WTC11 (cell line): ENCODE measurements around the gene ANKRD27. TPM values are rescaled to one million over a fixed set of nuclear protein-coding genes. Genes with fewer than 3 reads are reported as not detected.

Source experiments
- ATAC-seq: fragments of 200-7000 bp; cut with Tn5 transposase; 2 replicates; pipeline ENCODE4 v1.10.0; 2021; ENCODE audit warnings: mild to moderate bottlenecking, moderate library complexity
- CTCF ChIA-PET: fragments of 300-600 bp; sonication (Branson Sonifier 250); formaldehyde crosslinking; loops from one replicate; lab custom pipeline; 2021; ENCODE audit warnings: antibody characterized with exemption; lab: Charles Lee
- POLR2A ChIA-PET: fragments of 350-600 bp; sonication (Branson Sonifier 250); formaldehyde crosslinking; loops from one replicate; lab custom pipeline; 2021; ENCODE audit warnings: antibody characterized with exemption; lab: Charles Lee
- DNase-seq: peaks from one replicate; pipeline ENCODE4 v3.0.0; 2021; ENCODE audit warnings: low spot score
- H3K27ac Mint-ChIP-seq: 2 replicates; pipeline ENCODE4 v1.8.0; 2021; ENCODE audit warnings: mixed read lengths
- H3K27me3 Mint-ChIP-seq: 2 replicates; pipeline ENCODE4 v1.8.0; 2021; ENCODE audit warnings: low read depth, mild to moderate bottlenecking, moderate library complexity, mixed read lengths
- H3K36me3 Mint-ChIP-seq: 2 replicates; pipeline ENCODE4 v1.8.0; 2021; ENCODE audit warnings: mixed read lengths
- H3K4me1 Mint-ChIP-seq: 2 replicates; pipeline ENCODE4 v1.8.0; 2022; ENCODE audit warnings: mixed read lengths
- H3K4me3 Mint-ChIP-seq: 2 replicates; pipeline ENCODE4 v1.8.0; 2021; ENCODE audit warnings: mild to moderate bottlenecking, moderate library complexity, mixed read lengths
- H3K9me3 Mint-ChIP-seq: 2 replicates; pipeline ENCODE4 v1.8.0; 2021; ENCODE audit warnings: mixed read lengths
- ATF3 ChIP-seq: sonication (generic); formaldehyde crosslinking; conservative IDR thresholded peaks from 2 replicates; pipeline ENCODE4 v1.8.1; 2022; ENCODE audit warnings: mild to moderate bottlenecking, missing genetic modification reagents
- CBFB ChIP-seq: sonication (generic); formaldehyde crosslinking; IDR thresholded peaks from 2 replicates; pipeline ENCODE4 v1.8.1; 2022; ENCODE audit warnings: mild to moderate bottlenecking, low read depth, missing genetic modification reagents
- HMGA2 ChIP-seq: fragments of 250-450 bp; sonication (Bioruptor Pico); IDR thresholded peaks from 2 replicates; pipeline ENCODE4 v1.4.0; 2021; ENCODE audit warnings: mild to moderate bottlenecking, moderate library complexity
- JAZF1 ChIP-seq: fragments of 250-450 bp; sonication (Bioruptor Pico); IDR thresholded peaks from 2 replicates; pipeline ENCODE4 v1.9.0; 2021; ENCODE audit warnings: moderate library complexity, mild to moderate bottlenecking, inconsistent platforms
- NFYB ChIP-seq: sonication (generic); formaldehyde crosslinking; conservative IDR thresholded peaks from 2 replicates; pipeline ENCODE4 v1.8.0; 2022; ENCODE audit warnings: low read depth, missing genetic modification reagents
- PRRX2 ChIP-seq: fragments of 250-450 bp; sonication (Bioruptor Pico); IDR thresholded peaks from 2 replicates; pipeline ENCODE4 v1.8.0; 2021; ENCODE audit warnings: mild to moderate bottlenecking
- STAT6 ChIP-seq: sonication (generic); formaldehyde crosslinking; conservative IDR thresholded peaks from 2 replicates; pipeline ENCODE4 v1.8.1; 2023; ENCODE audit warnings: mild to moderate bottlenecking, low read depth, missing genetic modification reagents, moderate library complexity
- USF2 ChIP-seq: sonication (generic); formaldehyde crosslinking; IDR thresholded peaks from 2 replicates; pipeline ENCODE4 v1.8.1; 2023; ENCODE audit warnings: mild to moderate bottlenecking, missing genetic modification reagents, moderate library complexity
- ZNF138 ChIP-seq: sonication (generic); formaldehyde crosslinking; conservative IDR thresholded peaks from 2 replicates; pipeline ENCODE4 v1.8.1; 2022; ENCODE audit warnings: mild to moderate bottlenecking, moderate library complexity, missing genetic modification reagents
- ZNF416 ChIP-seq: fragments of 250-450 bp; sonication (Bioruptor Pico); IDR thresholded peaks from 2 replicates; pipeline ENCODE4 v1.9.0; 2021; ENCODE audit warnings: mild to moderate bottlenecking, inconsistent platforms
- total RNA-seq: library from RNA; stranded (reverse); gene quantifications from 3 replicates; pipeline ENCODE4 v1.2.3, GENCODE V29; 2021
- TF ChIP-seq, protein P1 (sequence below): sonication (generic); formaldehyde crosslinking; IDR thresholded peaks from 2 replicates; pipeline ENCODE4 v1.8.1; 2023; ENCODE audit warnings: mild to moderate bottlenecking, missing genetic modification reagents
- TF ChIP-seq, protein P2 (sequence below): sonication (generic); formaldehyde crosslinking; IDR thresholded peaks from 2 replicates; pipeline ENCODE4 v1.8.0; 2022; ENCODE audit warnings: mild to moderate bottlenecking, missing genetic modification reagents
- TF ChIP-seq, protein P3 (sequence below): sonication (generic); formaldehyde crosslinking; IDR thresholded peaks from 2 replicates; pipeline ENCODE4 v1.8.0; 2022; ENCODE audit warnings: missing genetic modification reagents
- TF ChIP-seq, protein P4 (sequence below): fragments of 250-450 bp; sonication (Bioruptor Pico); IDR thresholded peaks from 2 replicates; pipeline ENCODE4 v1.8.0; 2021; ENCODE audit warnings: mild to moderate bottlenecking
- TF ChIP-seq, protein P5 (sequence below): sonication (generic); formaldehyde crosslinking; IDR thresholded peaks from 2 replicates; pipeline ENCODE4 v1.8.1; 2023; ENCODE audit warnings: mild to moderate bottlenecking, missing genetic modification reagents
- TF ChIP-seq, protein P6 (sequence below): sonication (generic); formaldehyde crosslinking; IDR thresholded peaks from 2 replicates; pipeline ENCODE4 v1.8.0; 2023; ENCODE audit warnings: missing genetic modification reagents, mild to moderate bottlenecking, borderline replicate concordance

Gene ANKRD27
- total RNA-seq, 1 experiment from 2014 or later: 48.6 TPM

GRCh38 chr19:32646556-32646955 lies 28.4 kb downstream of the ANKRD27 start:
- Mint-ChIP-seq H3K9me3 (no peaks in the 10 kb centered on the region), H3K4me3 (no peak overlapping the region), H3K36me3 (peaks cover 60% of the 10 kb centered on the region), H3K27ac (no peak overlapping the region), H3K4me1 (peaks cover 1% of the 10 kb centered on the region), H3K27me3 (no peaks in the 10 kb centered on the region)
- TF ChIP-seq NFYB (no peak), ZNF138 (CRISPR knock-in tag) (no peak), CBFB (no peak), ATF3 (no peak), HMGA2 (CRISPR knock-in tag) (no peak), PRRX2 (CRISPR knock-in tag) (no peak), USF2 (CRISPR knock-in tag) (no peak), STAT6 (CRISPR knock-in tag) (no peak), JAZF1 (CRISPR knock-in tag) (no peak)
- TF ChIP-seq, protein P1, sequence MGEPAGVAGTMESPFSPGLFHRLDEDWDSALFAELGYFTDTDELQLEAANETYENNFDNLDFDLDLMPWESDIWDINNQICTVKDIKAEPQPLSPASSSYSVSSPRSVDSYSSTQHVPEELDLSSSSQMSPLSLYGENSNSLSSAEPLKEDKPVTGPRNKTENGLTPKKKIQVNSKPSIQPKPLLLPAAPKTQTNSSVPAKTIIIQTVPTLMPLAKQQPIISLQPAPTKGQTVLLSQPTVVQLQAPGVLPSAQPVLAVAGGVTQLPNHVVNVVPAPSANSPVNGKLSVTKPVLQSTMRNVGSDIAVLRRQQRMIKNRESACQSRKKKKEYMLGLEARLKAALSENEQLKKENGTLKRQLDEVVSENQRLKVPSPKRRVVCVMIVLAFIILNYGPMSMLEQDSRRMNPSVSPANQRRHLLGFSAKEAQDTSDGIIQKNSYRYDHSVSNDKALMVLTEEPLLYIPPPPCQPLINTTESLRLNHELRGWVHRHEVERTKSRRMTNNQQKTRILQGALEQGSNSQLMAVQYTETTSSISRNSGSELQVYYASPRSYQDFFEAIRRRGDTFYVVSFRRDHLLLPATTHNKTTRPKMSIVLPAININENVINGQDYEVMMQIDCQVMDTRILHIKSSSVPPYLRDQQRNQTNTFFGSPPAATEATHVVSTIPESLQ (CRISPR knock-in tag): no peak
- TF ChIP-seq, protein P2, sequence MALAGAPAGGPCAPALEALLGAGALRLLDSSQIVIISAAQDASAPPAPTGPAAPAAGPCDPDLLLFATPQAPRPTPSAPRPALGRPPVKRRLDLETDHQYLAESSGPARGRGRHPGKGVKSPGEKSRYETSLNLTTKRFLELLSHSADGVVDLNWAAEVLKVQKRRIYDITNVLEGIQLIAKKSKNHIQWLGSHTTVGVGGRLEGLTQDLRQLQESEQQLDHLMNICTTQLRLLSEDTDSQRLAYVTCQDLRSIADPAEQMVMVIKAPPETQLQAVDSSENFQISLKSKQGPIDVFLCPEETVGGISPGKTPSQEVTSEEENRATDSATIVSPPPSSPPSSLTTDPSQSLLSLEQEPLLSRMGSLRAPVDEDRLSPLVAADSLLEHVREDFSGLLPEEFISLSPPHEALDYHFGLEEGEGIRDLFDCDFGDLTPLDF (CRISPR knock-in tag): no peak
- TF ChIP-seq, protein P3, sequence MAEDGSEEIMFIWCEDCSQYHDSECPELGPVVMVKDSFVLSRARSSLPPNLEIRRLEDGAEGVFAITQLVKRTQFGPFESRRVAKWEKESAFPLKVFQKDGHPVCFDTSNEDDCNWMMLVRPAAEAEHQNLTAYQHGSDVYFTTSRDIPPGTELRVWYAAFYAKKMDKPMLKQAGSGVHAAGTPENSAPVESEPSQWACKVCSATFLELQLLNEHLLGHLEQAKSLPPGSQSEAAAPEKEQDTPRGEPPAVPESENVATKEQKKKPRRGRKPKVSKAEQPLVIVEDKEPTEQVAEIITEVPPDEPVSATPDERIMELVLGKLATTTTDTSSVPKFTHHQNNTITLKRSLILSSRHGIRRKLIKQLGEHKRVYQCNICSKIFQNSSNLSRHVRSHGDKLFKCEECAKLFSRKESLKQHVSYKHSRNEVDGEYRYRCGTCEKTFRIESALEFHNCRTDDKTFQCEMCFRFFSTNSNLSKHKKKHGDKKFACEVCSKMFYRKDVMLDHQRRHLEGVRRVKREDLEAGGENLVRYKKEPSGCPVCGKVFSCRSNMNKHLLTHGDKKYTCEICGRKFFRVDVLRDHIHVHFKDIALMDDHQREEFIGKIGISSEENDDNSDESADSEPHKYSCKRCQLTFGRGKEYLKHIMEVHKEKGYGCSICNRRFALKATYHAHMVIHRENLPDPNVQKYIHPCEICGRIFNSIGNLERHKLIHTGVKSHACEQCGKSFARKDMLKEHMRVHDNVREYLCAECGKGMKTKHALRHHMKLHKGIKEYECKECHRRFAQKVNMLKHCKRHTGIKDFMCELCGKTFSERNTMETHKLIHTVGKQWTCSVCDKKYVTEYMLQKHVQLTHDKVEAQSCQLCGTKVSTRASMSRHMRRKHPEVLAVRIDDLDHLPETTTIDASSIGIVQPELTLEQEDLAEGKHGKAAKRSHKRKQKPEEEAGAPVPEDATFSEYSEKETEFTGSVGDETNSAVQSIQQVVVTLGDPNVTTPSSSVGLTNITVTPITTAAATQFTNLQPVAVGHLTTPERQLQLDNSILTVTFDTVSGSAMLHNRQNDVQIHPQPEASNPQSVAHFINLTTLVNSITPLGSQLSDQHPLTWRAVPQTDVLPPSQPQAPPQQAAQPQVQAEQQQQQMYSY (CRISPR knock-in tag): no peak
- TF ChIP-seq, protein P4, sequence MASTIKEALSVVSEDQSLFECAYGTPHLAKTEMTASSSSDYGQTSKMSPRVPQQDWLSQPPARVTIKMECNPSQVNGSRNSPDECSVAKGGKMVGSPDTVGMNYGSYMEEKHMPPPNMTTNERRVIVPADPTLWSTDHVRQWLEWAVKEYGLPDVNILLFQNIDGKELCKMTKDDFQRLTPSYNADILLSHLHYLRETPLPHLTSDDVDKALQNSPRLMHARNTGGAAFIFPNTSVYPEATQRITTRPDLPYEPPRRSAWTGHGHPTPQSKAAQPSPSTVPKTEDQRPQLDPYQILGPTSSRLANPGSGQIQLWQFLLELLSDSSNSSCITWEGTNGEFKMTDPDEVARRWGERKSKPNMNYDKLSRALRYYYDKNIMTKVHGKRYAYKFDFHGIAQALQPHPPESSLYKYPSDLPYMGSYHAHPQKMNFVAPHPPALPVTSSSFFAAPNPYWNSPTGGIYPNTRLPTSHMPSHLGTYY (CRISPR knock-in tag): no peak
- no peak for ATAC-seq
- ChIA-PET POLR2A (no interaction called here), CTCF (no interaction called here)
- DNase-seq: no peak

DNA sequence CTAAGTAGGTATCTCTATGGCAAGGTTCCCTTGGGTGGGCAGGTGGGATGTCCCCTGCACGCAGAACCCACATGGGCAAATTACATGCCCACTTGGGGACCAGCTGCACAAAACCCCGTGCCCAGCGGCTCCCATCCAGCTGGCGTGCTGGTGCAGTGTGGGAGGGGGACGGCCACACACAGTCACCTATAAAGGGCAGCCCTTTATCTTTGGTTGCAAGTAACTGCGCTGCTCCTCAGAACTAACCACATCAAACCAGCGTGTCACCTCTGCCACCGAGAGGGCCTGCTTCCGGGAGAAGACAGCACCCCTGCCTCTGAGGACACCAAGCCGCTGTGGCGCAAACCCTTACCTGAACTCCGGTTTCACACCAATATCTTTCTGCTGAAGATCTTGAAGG lies 32.2 kb downstream of the ANKRD27 start:
- H3K27me3 Mint-ChIP-seq: no peaks in the 10 kb centered on the region
- H3K36me3 Mint-ChIP-seq: peaks cover 75% of the 10 kb centered on the region
- H3K4me1 Mint-ChIP-seq: no peaks in the 10 kb centered on the region
- ATAC-seq (no peak), DNase-seq (no peak)
- CTCF ChIA-PET: interaction anchor here (1.0 to 1.9 kb wide), 2 partner anchors 9 to 13 kb away, joined by 3 to 6 read pairs; no protein-coding TSS in a partner anchor
- POLR2A ChIA-PET: no interaction called here
- no peaks in the 10 kb centered on the region for H3K9me3 Mint-ChIP-seq
- H3K27ac Mint-ChIP-seq: no peak overlapping the region
- H3K4me3 Mint-ChIP-seq: no peak overlapping the region
- no peak for TF ChIP-seq ZNF416 (CRISPR knock-in tag)
- TF ChIP-seq, protein P5, sequence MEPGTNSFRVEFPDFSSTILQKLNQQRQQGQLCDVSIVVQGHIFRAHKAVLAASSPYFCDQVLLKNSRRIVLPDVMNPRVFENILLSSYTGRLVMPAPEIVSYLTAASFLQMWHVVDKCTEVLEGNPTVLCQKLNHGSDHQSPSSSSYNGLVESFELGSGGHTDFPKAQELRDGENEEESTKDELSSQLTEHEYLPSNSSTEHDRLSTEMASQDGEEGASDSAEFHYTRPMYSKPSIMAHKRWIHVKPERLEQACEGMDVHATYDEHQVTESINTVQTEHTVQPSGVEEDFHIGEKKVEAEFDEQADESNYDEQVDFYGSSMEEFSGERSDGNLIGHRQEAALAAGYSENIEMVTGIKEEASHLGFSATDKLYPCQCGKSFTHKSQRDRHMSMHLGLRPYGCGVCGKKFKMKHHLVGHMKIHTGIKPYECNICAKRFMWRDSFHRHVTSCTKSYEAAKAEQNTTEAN (CRISPR knock-in tag): no peak
- TF ChIP-seq, protein P6, sequence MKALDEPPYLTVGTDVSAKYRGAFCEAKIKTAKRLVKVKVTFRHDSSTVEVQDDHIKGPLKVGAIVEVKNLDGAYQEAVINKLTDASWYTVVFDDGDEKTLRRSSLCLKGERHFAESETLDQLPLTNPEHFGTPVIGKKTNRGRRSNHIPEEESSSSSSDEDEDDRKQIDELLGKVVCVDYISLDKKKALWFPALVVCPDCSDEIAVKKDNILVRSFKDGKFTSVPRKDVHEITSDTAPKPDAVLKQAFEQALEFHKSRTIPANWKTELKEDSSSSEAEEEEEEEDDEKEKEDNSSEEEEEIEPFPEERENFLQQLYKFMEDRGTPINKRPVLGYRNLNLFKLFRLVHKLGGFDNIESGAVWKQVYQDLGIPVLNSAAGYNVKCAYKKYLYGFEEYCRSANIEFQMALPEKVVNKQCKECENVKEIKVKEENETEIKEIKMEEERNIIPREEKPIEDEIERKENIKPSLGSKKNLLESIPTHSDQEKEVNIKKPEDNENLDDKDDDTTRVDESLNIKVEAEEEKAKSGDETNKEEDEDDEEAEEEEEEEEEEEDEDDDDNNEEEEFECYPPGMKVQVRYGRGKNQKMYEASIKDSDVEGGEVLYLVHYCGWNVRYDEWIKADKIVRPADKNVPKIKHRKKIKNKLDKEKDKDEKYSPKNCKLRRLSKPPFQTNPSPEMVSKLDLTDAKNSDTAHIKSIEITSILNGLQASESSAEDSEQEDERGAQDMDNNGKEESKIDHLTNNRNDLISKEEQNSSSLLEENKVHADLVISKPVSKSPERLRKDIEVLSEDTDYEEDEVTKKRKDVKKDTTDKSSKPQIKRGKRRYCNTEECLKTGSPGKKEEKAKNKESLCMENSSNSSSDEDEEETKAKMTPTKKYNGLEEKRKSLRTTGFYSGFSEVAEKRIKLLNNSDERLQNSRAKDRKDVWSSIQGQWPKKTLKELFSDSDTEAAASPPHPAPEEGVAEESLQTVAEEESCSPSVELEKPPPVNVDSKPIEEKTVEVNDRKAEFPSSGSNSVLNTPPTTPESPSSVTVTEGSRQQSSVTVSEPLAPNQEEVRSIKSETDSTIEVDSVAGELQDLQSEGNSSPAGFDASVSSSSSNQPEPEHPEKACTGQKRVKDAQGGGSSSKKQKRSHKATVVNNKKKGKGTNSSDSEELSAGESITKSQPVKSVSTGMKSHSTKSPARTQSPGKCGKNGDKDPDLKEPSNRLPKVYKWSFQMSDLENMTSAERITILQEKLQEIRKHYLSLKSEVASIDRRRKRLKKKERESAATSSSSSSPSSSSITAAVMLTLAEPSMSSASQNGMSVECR (CRISPR knock-in tag): no peak
